BLaER1 treated with 17β-estradiol and CSF1 and Interleukin-3, amounts not matched to agents 10 nM and 100 nM (cell line): ENCODE measurements around the gene NOL11.
A peak's percentile ranks its signal among the peaks of the same experiment; 100 is the strongest.
"Not testable (repeated sequence)": the region's sequence is repeated elsewhere in the genome, so short reads cannot be mapped to it uniquely, and the experiment has no call there.

ENCODE experiments used
- H3K27ac ChIP-seq, 11 experiments: shearing (Covaris generic); formaldehyde crosslinking; 2 replicates each; pipeline ENCODE4 v1.8.1; 2022
- H3K27me3 ChIP-seq, 11 experiments: shearing (Covaris generic); formaldehyde crosslinking; 2 replicates each; pipeline ENCODE4 v1.8.1; 2022
- H3K36me3 ChIP-seq, 11 experiments: shearing (Covaris generic); formaldehyde crosslinking; 2 replicates each; pipeline ENCODE4 v1.8.1; 2022
- H3K4me1 ChIP-seq, 10 experiments: shearing (Covaris generic); formaldehyde crosslinking; 2 replicates each; pipeline ENCODE4 v1.8.1; 2022
- H3K4me2 ChIP-seq, 11 experiments: shearing (Covaris generic); formaldehyde crosslinking; 2 replicates each; pipeline ENCODE4 v1.8.1; 2022
- H3K4me3 ChIP-seq, 10 experiments: shearing (Covaris generic); formaldehyde crosslinking; 2 replicates each; pipeline ENCODE4 v1.8.1; 2022
- H3K9ac ChIP-seq, 11 experiments: shearing (Covaris generic); formaldehyde crosslinking; 2 replicates each; pipeline ENCODE4 v1.8.1; 2022
- H3K9me3 ChIP-seq, 11 experiments: shearing (Covaris generic); formaldehyde crosslinking; replicated peaks in 1 of 11; 2 replicates each; pipeline ENCODE4 v1.8.1; 2022
- H4K20me1 ChIP-seq, 11 experiments: shearing (Covaris generic); formaldehyde crosslinking; 2 replicates each; pipeline ENCODE4 v1.8.1; 2022
- Cebpa-rat ChIP-seq, 11 experiments: shearing (Covaris generic); IDR thresholded peaks; 2 replicates each; pipeline ENCODE4 v1.8.1; 2022

The NOL11 gene

GRCh38 chr17:67696347-67696746 is 21.4 kb upstream of the NOL11 start:
- Histone ChIP-seq H3K4me3 (no peak overlapping the region), H3K27me3 (peaks cover 27 to 40% (median 31%) of the 10 kb centered on the region in 11 experiments), H3K9me3 (peaks cover 0 to 14% (median 6%) of the 10 kb centered on the region in 11 experiments; a peak in 8 of 22 replicates), H3K36me3 (peaks cover 0 to 21% (median 14%) of the 10 kb centered on the region in 11 experiments; a peak in 10 of 22 replicates), H3K4me1 (peaks cover 26 to 87% (median 64%) of the 10 kb centered on the region in 10 experiments), H3K9ac (no peak overlapping the region), H3K27ac (no peak overlapping the region), H3K4me2 (peak overlapping the region in 7 of 11 experiments; percentile 19 to 82 (median 49); a peak in 12 of 22 replicates), H4K20me1 (no peaks in the 10 kb centered on the region)
- TF ChIP-seq Cebpa-rat (IDR thresholded peaks at IDR 0.05), result no peak

- Histone ChIP-seq H3K4me1 (peaks cover 26 to 87% (median 58%) of the 10 kb centered on the region in 10 experiments), H3K4me3 (0 out of 20 replicates have a peak overlapping the region, but pooled peaks of 1 of the 10 experiments have one; percentile 1), H3K27me3 (peaks cover 27 to 40% (median 31%) of the 10 kb centered on the region in 11 experiments), H3K9me3 (peaks cover 0 to 14% (median 6%) of the 10 kb centered on the region in 11 experiments; a peak in 8 of 22 replicates), H3K4me2 (peak overlapping the region in 9 of 11 experiments; percentile 9 to 82 (median 37); a peak in 17 of 22 replicates), H3K36me3 (peaks cover 0 to 21% (median 14%) of the 10 kb centered on the region in 11 experiments; a peak in 10 of 22 replicates), H4K20me1 (no peaks in the 10 kb centered on the region), H3K27ac (no peak overlapping the region), H3K9ac (0 out of 22 replicates have a peak overlapping the region, but pooled peaks of 1 of the 11 experiments have one; percentile 6)
- TF ChIP-seq Cebpa-rat (IDR thresholded peaks at IDR 0.05), result no peak
Observed at GRCh38 chr17:67696853-67697498, 20.8 kb upstream of the NOL11 start.

GRCh38 chr17:67700037-67700724 is 17.6 kb upstream of the NOL11 start:
- Histone ChIP-seq H3K27me3 (peaks cover 27 to 40% (median 31%) of the 10 kb centered on the region in 11 experiments), H3K4me3 (peak overlapping the region in 3 of 10 experiments; percentile 45 to 56 (median 46); a peak in 5 of 20 replicates), H3K36me3 (no peaks in the 10 kb centered on the region), H4K20me1 (no peaks in the 10 kb centered on the region), H3K9me3 (peaks cover 5 to 18% (median 15%) of the 10 kb centered on the region in 11 experiments; a peak in 19 of 22 replicates), H3K4me2 (peak overlapping the region in 9 of 11 experiments; percentile 20 to 82 (median 67); a peak in 18 of 22 replicates), H3K4me1 (peaks cover 9 to 73% (median 44%) of the 10 kb centered on the region in 10 experiments; a peak in 19 of 20 replicates), H3K9ac (peak overlapping the region in 6 of 11 experiments; percentile 26 to 78 (median 60); a peak in 10 of 22 replicates), H3K27ac (peak overlapping the region in 6 of 11 experiments; percentile 20 to 81 (median 62); a peak in 11 of 22 replicates)
- TF ChIP-seq Cebpa-rat (IDR thresholded peaks at IDR 0.05), result no peak

- no peak for TF ChIP-seq Cebpa-rat (IDR thresholded peaks at IDR 0.05)
- H3K4me2 ChIP-seq, result peak overlapping the region in 2 of 11 experiments; percentile 13 to 74; a peak in 1 of 22 replicates
- peaks cover 8 to 67% (median 40%) of the 10 kb centered on the region in 10 experiments; a peak in 18 of 20 replicates for H3K4me1 ChIP-seq
- no peaks in the 10 kb centered on the region for H3K36me3 ChIP-seq
- H3K9me3 ChIP-seq, result peaks cover 7 to 21% (median 16%) of the 10 kb centered on the region in 11 experiments; a peak in 19 of 22 replicates
- H3K27ac ChIP-seq, result peak overlapping the region in 2 of 11 experiments; percentile 66 to 81; a peak in 4 of 22 replicates
- H3K9ac ChIP-seq, result no peak overlapping the region
- H3K4me3 ChIP-seq, result no peak overlapping the region
- H3K27me3 ChIP-seq, result peaks cover 27 to 40% (median 31%) of the 10 kb centered on the region in 11 experiments
- H4K20me1 ChIP-seq, result no peaks in the 10 kb centered on the region
Observed at GRCh38 chr17:67700725-67701119, 17.0 kb upstream of the NOL11 start.

GRCh38 chr17:67702861-67703260 is 14.9 kb upstream of the NOL11 start:
- Histone ChIP-seq H3K4me1 (peaks cover 5 to 52% (median 22%) of the 10 kb centered on the region in 10 experiments; a peak in 18 of 20 replicates), H3K27me3 (peaks cover 26 to 34% (median 28%) of the 10 kb centered on the region in 11 experiments), H3K9me3 (peaks cover 7 to 21% (median 16%) of the 10 kb centered on the region in 11 experiments; a peak in 19 of 22 replicates)
- H4K20me1 ChIP-seq, H3K36me3 ChIP-seq, H3K27ac ChIP-seq, H3K4me3 ChIP-seq, H3K9ac ChIP-seq, H3K4me2 ChIP-seq: not testable (repeated sequence)

- H4K20me1 ChIP-seq, result no peaks in the 10 kb centered on the region
- TF ChIP-seq Cebpa-rat (IDR thresholded peaks at IDR 0.05), result no peak
- no peak overlapping the region for H3K4me3 ChIP-seq
- H3K4me2 ChIP-seq, result no peak overlapping the region
- H3K9ac ChIP-seq, result no peak overlapping the region
- H3K36me3 ChIP-seq, result no peaks in the 10 kb centered on the region
- H3K27me3 ChIP-seq, result no peaks in the 10 kb centered on the region
- H3K4me1 ChIP-seq, result peaks cover 0 to 17% (median 0%) of the 10 kb centered on the region in 10 experiments; a peak in 4 of 20 replicates
- peaks cover 7 to 23% (median 18%) of the 10 kb centered on the region in 11 experiments; a peak in 19 of 22 replicates for H3K9me3 ChIP-seq
- H3K27ac ChIP-seq, result no peak overlapping the region
Observed at GRCh38 chr17:67707442-67707841, 10.3 kb upstream of the NOL11 start.

GRCh38 chr17:67708378-67708777 is 9.4 kb upstream of the NOL11 start:
- Histone ChIP-seq H3K9ac (no peak overlapping the region), H4K20me1 (no peaks in the 10 kb centered on the region), H3K9me3 (peaks cover 16 to 32% (median 26%) of the 10 kb centered on the region in 11 experiments; a peak in 21 of 22 replicates), H3K27ac (no peak overlapping the region), H3K36me3 (no peaks in the 10 kb centered on the region), H3K27me3 (no peaks in the 10 kb centered on the region), H3K4me3 (no peak overlapping the region), H3K4me2 (peak overlapping the region in 3 of 11 experiments; percentile 15 to 19 (median 17); a peak in 3 of 22 replicates), H3K4me1 (peaks cover 0 to 15% (median 0%) of the 10 kb centered on the region in 10 experiments; a peak in 4 of 20 replicates)
- TF ChIP-seq Cebpa-rat (IDR thresholded peaks at IDR 0.05), result no peak

GRCh38 chr17:67711916-67712315 is 5.8 kb upstream of the NOL11 start:
- Histone ChIP-seq H3K27ac (no peak overlapping the region), H3K4me2 (no peak overlapping the region), H3K9me3 (peaks cover 13 to 22% (median 16%) of the 10 kb centered on the region in 11 experiments; a peak in 21 of 22 replicates), H3K9ac (no peak overlapping the region), H4K20me1 (no peaks in the 10 kb centered on the region), H3K27me3 (no peaks in the 10 kb centered on the region), H3K36me3 (no peaks in the 10 kb centered on the region), H3K4me3 (no peak overlapping the region), H3K4me1 (peaks cover 7 to 39% (median 13%) of the 10 kb centered on the region in 10 experiments; a peak in 19 of 20 replicates)
- TF ChIP-seq Cebpa-rat (IDR thresholded peaks at IDR 0.05), result no peak
